Common myeloid progenitor, CD34-positive (primary cell): ENCODE measurements around the gene ABCA4.
"Not testable (repeated sequence)": the region's sequence is repeated elsewhere in the genome, so short reads cannot be mapped to it uniquely, and the experiment has no call there.

Experiments
- CTCF ChIA-PET: fragments of 350-600 bp; sonication (Branson Sonifier 250); formaldehyde crosslinking; loops from one replicate; lab custom pipeline; 2021; ENCODE audit warnings: antibody characterized with exemption; lab: Charles Lee
- POLR2A ChIA-PET: fragments of 350-600 bp; sonication (Branson Sonifier 250); formaldehyde crosslinking; loops from one replicate; lab custom pipeline; 2021; ENCODE audit warnings: antibody characterized with exemption; lab: Charles Lee
- DNase-seq, 3 donors: peaks; one replicate each; pipeline versions ENCODE4 v3.0.0 to v3.0.0-alpha.2; 2013
- H3K27ac ChIP-seq, 2 experiments: 1 replicate in 1 of 2; 2 replicates in 1 of 2; pipeline ENCODE4 v1.7.0; 2013; ENCODE audit warnings: inconsistent platforms in 2 of 2, low read length in 2 of 2, mild to moderate bottlenecking in 2 of 2, low read depth in 1 of 2, moderate library complexity in 1 of 2; ENCODE audit not compliant: severe bottlenecking in 2 of 2, insufficient read depth in 1 of 2, poor library complexity in 1 of 2
- H3K27me3 ChIP-seq, 5 experiments: replicated peaks in 2 of 5; 1 replicate in 3 of 5; 2 replicates in 2 of 5; pipeline versions ENCODE4 v1.6.1 to v1.7.0; 2013; ENCODE audit warnings: low read length in 4 of 5, mild to moderate bottlenecking in 2 of 5, moderate library complexity in 2 of 5, inconsistent platforms in 1 of 5; ENCODE audit not compliant: insufficient read depth in 5 of 5, control insufficient read depth in 4 of 5
- H3K36me3 ChIP-seq, 4 experiments: 1 replicate in 2 of 4; 2 replicates in 2 of 4; pipeline versions ENCODE4 v1.6.1 to v1.7.0; 2013; ENCODE audit warnings: low read length in 3 of 4, control low read depth in 1 of 4, mild to moderate bottlenecking in 1 of 4; ENCODE audit not compliant: control insufficient read depth in 4 of 4, insufficient read depth in 4 of 4
- H3K4me1 ChIP-seq, 4 experiments: 1 replicate in 3 of 4; 2 replicates in 1 of 4; pipeline versions ENCODE4 v1.6.1 to v1.7.1; 2013; ENCODE audit warnings: low read length in 3 of 4, mild to moderate bottlenecking in 3 of 4, control low read depth in 1 of 4, inconsistent platforms in 1 of 4, moderate library complexity in 1 of 4; ENCODE audit not compliant: control insufficient read depth in 4 of 4, insufficient read depth in 4 of 4; ENCODE audit errors: control extremely low read depth in 1 of 4
- H3K4me3 ChIP-seq, 7 experiments: 1 replicate in 4 of 7; 2 replicates in 3 of 7; pipeline versions ENCODE4 v1.5.1 to v1.7.0; 2013; ENCODE audit warnings: mild to moderate bottlenecking in 7 of 7, low read length in 6 of 7, moderate library complexity in 6 of 7, inconsistent platforms in 2 of 7, low read depth in 2 of 7, control low read depth in 1 of 7; ENCODE audit not compliant: insufficient read depth in 4 of 7, control insufficient read depth in 1 of 7; ENCODE audit errors: extremely low read depth in 1 of 7
- H3K9me3 ChIP-seq, 5 experiments: 1 replicate in 4 of 5; 2 replicates in 1 of 5; pipeline versions ENCODE4 v1.6.1 to v1.7.1; 2013; ENCODE audit warnings: low read length in 4 of 5, mild to moderate bottlenecking in 2 of 5, inconsistent platforms in 1 of 5, low read depth in 1 of 5, moderate library complexity in 1 of 5; ENCODE audit not compliant: control insufficient read depth in 4 of 5, insufficient read depth in 2 of 5; ENCODE audit errors: control extremely low read depth in 1 of 5
- WGBS: methylation state at CpG from one replicate; pipeline ENCODE4 v1.1.5; 2013; ENCODE audit not compliant: insufficient coverage; 5-methylcytosine and 5-hydroxymethylcytosine counted together

Gene ABCA4

DNA sequence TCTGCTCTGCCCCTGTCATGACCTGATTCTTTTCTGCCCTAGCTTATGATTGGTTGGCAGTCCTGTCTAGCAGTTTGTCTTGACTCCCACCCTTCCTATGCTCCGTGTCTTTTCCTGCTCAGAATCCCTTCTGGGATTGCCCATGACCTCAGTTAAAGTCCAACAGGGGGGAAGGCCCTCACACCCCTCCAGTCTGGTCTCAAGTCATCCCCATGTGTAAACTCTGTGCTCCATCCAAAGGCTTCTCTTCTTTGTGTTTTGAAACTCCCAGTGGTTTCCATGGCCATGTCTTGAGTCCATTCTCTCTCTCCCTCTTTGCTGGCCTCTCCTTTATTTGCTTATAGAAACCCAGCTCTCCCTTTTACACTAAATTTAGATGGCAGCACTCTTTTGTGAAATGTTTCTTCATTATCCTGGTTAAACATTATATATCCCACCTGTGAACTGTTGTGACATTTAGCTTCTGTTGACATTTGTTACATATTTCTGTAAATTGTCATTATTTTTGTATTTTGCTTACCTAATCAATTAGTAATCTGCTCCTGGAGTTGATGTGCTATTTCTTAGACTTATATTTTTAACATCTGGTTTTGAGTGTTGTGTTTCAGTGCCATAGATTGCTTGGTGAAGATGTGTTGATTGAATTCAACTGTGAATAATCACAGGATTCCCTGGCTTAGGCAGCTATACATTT, 162.8 kb downstream of the ABCA4 start:
- peaks cover 0 to 4% (median 1%) of the 10 kb centered on the region in 4 experiments for H3K4me1 ChIP-seq
- ChIA-PET POLR2A (no interaction called here), CTCF (interaction anchor here (0.6 kb wide), 1 partner anchor 30 kb away, joined by 3 read pairs; no protein-coding TSS in a partner anchor)
- H3K36me3 ChIP-seq, result no peaks in the 10 kb centered on the region
- 92% methylated on average over 1 of the region's 1 CpG for WGBS
- no peak for DNase-seq
- peaks cover 1 to 16% (median 7%) of the 10 kb centered on the region in 5 experiments for H3K9me3 ChIP-seq
- H3K27me3 ChIP-seq, result peaks cover 0 to 3% (median 0%) of the 10 kb centered on the region in 5 experiments
- H3K27ac ChIP-seq, result no peak overlapping the region
- H3K4me3 ChIP-seq, result no peak overlapping the region

- DNase-seq, result no peak
- H3K4me3 ChIP-seq, result no peak overlapping the region
- H3K27me3 ChIP-seq, result no peaks in the 10 kb centered on the region
- no peaks in the 10 kb centered on the region for H3K36me3 ChIP-seq
- peaks cover 0 to 4% (median 1%) of the 10 kb centered on the region in 4 experiments for H3K4me1 ChIP-seq
- ChIA-PET POLR2A (no interaction called here), CTCF (no interaction called here)
- H3K9me3 ChIP-seq, result peaks cover 1 to 20% (median 9%) of the 10 kb centered on the region in 5 experiments
- no peak overlapping the region for H3K27ac ChIP-seq
- WGBS, result no CpG with 5 or more reads among the region's 1 CpG
Observed at GRCh38 chr1:93955765-93956164, 165.2 kb downstream of the ABCA4 start.

- DNase-seq, POLR2A ChIA-PET, H3K27ac ChIP-seq, H3K4me1 ChIP-seq, CTCF ChIA-PET, H3K27me3 ChIP-seq, H3K36me3 ChIP-seq, H3K4me3 ChIP-seq: not testable (repeated sequence)
- WGBS, result 100% methylated on average over 1 of the region's 2 CpGs
- H3K9me3 ChIP-seq, result peaks cover 0 to 10% (median 2%) of the 10 kb centered on the region in 5 experiments
Observed at GRCh38 chr1:93947002-93947686, 173.8 kb downstream of the ABCA4 start.
